ENCODE data around the gene ZFP64.

Gene ZFP64

DNA sequence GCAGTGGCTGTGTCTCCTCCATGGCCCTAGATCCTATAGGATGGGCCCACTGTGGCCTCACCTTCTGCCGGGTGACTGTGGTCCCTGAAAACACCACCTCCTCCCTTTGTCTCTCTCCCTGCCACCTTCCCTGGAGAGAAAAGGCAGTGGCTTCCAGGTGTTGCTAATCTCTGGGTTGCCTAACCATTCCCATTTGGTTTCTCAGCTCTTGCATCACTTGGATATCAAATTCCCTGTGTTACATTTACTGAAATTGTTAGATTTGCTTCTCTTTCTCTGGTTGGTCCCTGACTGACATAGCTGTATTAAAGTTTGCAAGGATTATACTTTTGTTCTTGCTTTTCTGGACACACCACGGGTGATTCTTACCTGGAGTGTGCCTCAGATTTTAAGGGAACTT lies 9.3 kb upstream of the ZFP64 start:
- no peaks in the 10 kb centered on the region for H3K36me3 ChIP-seq (ENCODE audit: control insufficient read depth, low read length)
- no peaks in the 10 kb centered on the region for H4K20me1 ChIP-seq (ENCODE audit: control insufficient read depth, insufficient read depth, low read depth, low read length)
- H3K4me3 ChIP-seq (ENCODE audit: low read length) = no peak overlapping the region
- H3K79me2 ChIP-seq (ENCODE audit: control insufficient read depth, low read length) = no peaks in the 10 kb centered on the region
- H3K27me3 ChIP-seq (ENCODE audit: control insufficient read depth, low read length) = no peaks in the 10 kb centered on the region
- H3K27ac ChIP-seq (ENCODE audit: low read depth, low read length) = no peak overlapping the region
- TF ChIP-seq EZH2phosphoT487 (IDR thresholded peaks at IDR 0.05; ENCODE audit: borderline replicate concordance, low read length) (no peak), CTCF (IDR thresholded peaks at IDR 0.05; ENCODE audit: low read depth, low read length, poor library complexity, severe bottlenecking) (no peak)
- no peaks in the 10 kb centered on the region for H3K9me3 ChIP-seq (ENCODE audit: control insufficient read depth, insufficient read depth, low read length)
- H3K4me1 ChIP-seq (ENCODE audit: control insufficient read depth, low read length) = no peaks in the 10 kb centered on the region
- H3F3A ChIP-seq (ENCODE audit: control insufficient read depth, insufficient read depth) = no peaks in the 10 kb centered on the region
- no peak overlapping the region for H3K4me2 ChIP-seq (ENCODE audit: low read length)
- H3K9me2 ChIP-seq (replicated peaks; ENCODE audit: control insufficient read depth, low read length) = no peaks in the 10 kb centered on the region

- H3K36me3 ChIP-seq (ENCODE audit: control insufficient read depth, low read length) = no peaks in the 10 kb centered on the region
- TF ChIP-seq CTCF (IDR thresholded peaks at IDR 0.05; ENCODE audit: low read depth, low read length, poor library complexity, severe bottlenecking) = no peak
- no peak for TF ChIP-seq EZH2phosphoT487 (IDR thresholded peaks at IDR 0.05; ENCODE audit: borderline replicate concordance, low read length)
These were observed 5.3 kb upstream of the ZFP64 start for GRCh38 chr20:52196845-52197244.

GRCh38 chr20:52193886-52194545 lies 2.4 kb upstream of the ZFP64 start:
- H4K20me1 ChIP-seq (ENCODE audit: control insufficient read depth, insufficient read depth, low read depth, low read length) = 0 out of 2 replicates have a peak, but pooled peaks cover 3% of the 10 kb centered on the region
- no peak overlapping the region for H3K4me3 ChIP-seq (ENCODE audit: low read length)
- H3K9me3 ChIP-seq (ENCODE audit: control insufficient read depth, insufficient read depth, low read length) = no peaks in the 10 kb centered on the region
- H3K79me2 ChIP-seq (ENCODE audit: control insufficient read depth, low read length) = peaks cover 21% of the 10 kb centered on the region
- H3K27me3 ChIP-seq (ENCODE audit: control insufficient read depth, low read length) = no peaks in the 10 kb centered on the region
- H3K27ac ChIP-seq (ENCODE audit: low read depth, low read length) = no peak overlapping the region
- no peak overlapping the region for H3K4me2 ChIP-seq (ENCODE audit: low read length)
- no peaks in the 10 kb centered on the region for H3F3A ChIP-seq (ENCODE audit: control insufficient read depth, insufficient read depth)
- H3K36me3 ChIP-seq (ENCODE audit: control insufficient read depth, low read length) = peaks cover 3% of the 10 kb centered on the region; the same call in 1 of the 2 replicates
- H3K4me1 ChIP-seq (ENCODE audit: control insufficient read depth, low read length) = peaks cover 15% of the 10 kb centered on the region
- TF ChIP-seq CTCF (IDR thresholded peaks at IDR 0.05; ENCODE audit: low read depth, low read length, poor library complexity, severe bottlenecking) = no peak
- no peaks in the 10 kb centered on the region for H3K9me2 ChIP-seq (replicated peaks; ENCODE audit: control insufficient read depth, low read length)

More at GRCh38 chr20:52196845-52197244, 5.3 kb upstream of the ZFP64 start:
- H4K20me1 ChIP-seq (ENCODE audit: control insufficient read depth, insufficient read depth, low read depth, low read length) = no peaks in the 10 kb centered on the region
- H3K27me3 ChIP-seq (ENCODE audit: control insufficient read depth, low read length) = no peaks in the 10 kb centered on the region
- peaks cover 6% of the 10 kb centered on the region for H3K4me1 ChIP-seq (ENCODE audit: control insufficient read depth, low read length)
- no peaks in the 10 kb centered on the region for H3K79me2 ChIP-seq (ENCODE audit: control insufficient read depth, low read length)
- H3K9me3 ChIP-seq (ENCODE audit: control insufficient read depth, insufficient read depth, low read length) = no peaks in the 10 kb centered on the region
- no peak overlapping the region for H3K27ac ChIP-seq (ENCODE audit: low read depth, low read length)
- H3K4me2 ChIP-seq (ENCODE audit: low read length) = no peak overlapping the region
- no peaks in the 10 kb centered on the region for H3K9me2 ChIP-seq (replicated peaks; ENCODE audit: control insufficient read depth, low read length)
- H3K4me3 ChIP-seq (ENCODE audit: low read length) = no peak overlapping the region
- no peaks in the 10 kb centered on the region for H3F3A ChIP-seq (ENCODE audit: control insufficient read depth, insufficient read depth)
